ENCODE data around the gene CREB3L1.

GRCh38 chr11:46256540-46257001 lies 20.9 kb upstream of the CREB3L1 start:
- TF ChIP-seq EZH2 (IDR thresholded peaks at IDR 0.05), result no peak
- no peak for TF ChIP-seq POLR2AphosphoS5 (IDR thresholded peaks at IDR 0.05; ENCODE audit: borderline replicate concordance, low read depth, low read length)
- no peak for TF ChIP-seq FOXP2 (optimal IDR thresholded peaks at IDR 0.05; ENCODE audit: control extremely low read depth, extremely low read length, insufficient read depth)

Data from SK-N-MC (cell line).